ENCODE data around the gene SLAIN2.
"Not testable (repeated sequence)": the region's sequence is repeated elsewhere in the genome, so short reads cannot be mapped to it uniquely, and the experiment has no call there.

SLAIN2 gene

DNA sequence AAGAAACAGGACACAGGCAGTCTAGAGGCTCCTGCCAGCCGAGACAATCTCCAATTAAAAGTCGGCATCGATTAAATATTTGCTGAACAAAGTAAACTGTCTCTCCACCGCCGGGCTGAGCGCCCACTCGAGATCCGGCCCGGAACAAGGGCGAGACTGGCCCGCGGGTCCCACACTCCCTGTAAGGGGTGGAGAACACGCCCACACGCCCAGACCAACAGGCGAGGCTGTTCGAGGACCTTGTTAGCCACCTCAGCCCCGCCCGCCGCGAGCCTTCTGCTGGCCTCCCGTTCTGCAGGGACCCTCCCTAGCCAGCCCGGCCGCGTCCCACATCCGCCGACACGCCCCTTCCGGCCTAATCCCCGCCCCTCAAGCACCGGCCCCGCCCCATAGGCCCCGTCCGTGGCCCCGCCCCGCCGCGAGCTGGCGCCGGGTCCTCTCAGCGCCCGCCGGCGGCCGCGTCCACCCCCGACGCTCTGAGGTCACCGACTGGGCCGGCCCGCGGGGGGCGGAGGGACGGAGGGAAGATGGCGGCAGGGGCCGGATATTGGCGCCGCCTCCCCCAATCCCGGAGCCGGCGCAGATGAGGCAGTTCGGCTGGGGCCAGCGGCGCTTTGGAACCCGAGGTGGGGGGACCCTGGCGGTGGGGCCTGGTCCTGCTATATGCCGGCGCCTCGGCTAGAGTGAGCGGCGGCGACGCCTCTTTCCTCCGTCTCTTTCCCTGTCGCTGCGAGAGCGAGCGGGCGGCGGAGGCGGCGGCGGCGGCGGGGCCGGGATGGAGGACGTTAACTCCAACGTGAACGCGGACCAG lies at the start of gene SLAIN2:
Gene SLAIN2, plus strand, starts transcription at position 565 of the 811 bp plus-strand sequence. Its CDS starts 211 bp downstream, at position 776.
- DNase-seq, result peak; percentile 95 to 99

GRCh38 chr4:48292218-48292790 lies 49.0 kb upstream of the SLAIN2 start:
- not testable (repeated sequence) for DNase-seq

DNA sequence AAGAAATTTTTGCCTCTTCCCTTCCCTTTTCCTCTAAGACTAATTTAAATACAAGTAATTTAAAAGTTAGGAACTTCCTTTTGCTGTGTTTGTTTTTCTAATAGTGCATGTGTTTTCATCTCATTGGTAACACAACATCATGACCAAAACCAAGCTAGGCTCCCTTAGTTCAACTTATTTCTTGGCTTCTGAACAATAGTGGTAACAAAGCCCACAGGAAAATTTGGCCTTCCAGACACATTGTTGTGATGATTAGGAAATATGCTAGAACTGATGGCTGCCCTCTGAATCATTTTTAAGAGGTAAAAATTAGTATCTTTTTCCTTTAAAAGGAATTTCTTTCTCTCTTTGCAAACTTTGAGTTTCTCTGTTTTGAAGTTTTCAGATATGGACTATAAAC lies 46.2 kb upstream of the SLAIN2 start:
- DNase-seq, result no peak

DNA sequence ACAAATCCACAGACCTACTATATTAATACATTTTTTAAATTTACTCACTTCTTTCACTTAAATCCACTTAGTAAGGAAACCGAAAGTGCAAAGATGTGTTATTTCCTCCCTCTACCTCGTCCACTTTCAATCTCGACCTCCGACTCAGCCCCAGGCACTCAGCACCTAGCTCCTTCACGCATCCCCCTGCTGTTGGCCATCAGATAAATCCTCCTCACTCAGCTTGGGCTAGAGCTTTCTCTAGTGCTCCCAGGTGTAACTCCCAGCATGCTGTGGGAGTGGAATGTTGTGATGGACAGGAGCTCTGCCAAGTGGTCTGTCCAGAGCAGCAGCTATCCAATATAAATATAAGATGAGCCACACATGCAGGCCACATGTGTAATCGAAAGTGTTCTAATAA lies 45.0 kb upstream of the SLAIN2 start:
- DNase-seq, result peak in 1 of 2 donors; percentile 27

DNA sequence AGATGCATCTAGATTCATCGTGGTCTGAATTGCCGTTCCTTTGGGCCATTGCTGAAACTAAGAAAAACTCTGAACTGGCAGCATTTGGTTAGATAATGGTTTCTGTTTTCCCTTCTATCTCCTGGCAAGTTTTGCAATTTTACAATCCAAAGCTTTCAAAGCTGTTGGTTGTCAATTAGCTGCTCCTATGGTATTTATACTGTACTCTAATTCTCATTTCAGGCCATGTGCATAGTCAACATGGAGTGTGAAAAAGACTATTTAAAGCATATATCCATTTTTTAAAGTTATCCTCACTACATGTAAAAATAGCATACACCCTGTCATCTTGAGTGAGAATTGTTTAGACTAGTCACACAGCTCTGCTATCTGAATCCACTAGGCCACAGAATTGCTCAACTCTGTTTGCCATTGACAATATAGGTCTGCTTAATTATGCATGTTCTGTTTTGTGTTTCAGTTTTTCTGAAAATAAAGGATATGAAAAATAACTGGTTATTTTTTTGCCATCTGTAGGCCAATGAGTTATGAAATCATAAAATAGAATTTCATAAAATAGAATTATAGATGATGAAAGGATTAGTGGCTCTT lies 44.0 kb upstream of the SLAIN2 start:
- DNase-seq, result no peak

DNA sequence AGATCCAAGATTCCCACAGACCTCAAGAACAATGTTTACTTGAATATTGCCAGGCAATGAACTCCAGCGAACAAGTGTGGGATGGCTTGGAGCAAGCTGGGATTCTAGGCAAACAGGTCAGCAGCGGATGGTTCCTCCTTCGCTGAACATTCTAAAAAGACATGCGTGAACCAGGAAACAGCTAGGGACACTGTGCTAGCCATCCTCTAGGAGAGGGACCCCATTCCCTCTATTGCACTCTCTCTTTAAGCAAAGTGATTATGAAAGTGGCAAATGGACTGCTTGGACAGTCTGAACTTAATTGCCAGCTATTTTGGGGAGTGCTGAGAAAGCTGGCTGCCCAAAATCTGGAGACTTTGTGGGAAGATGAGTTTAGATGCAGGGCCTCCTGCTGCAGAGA lies 41.8 kb upstream of the SLAIN2 start:
- no peak for DNase-seq

DNA sequence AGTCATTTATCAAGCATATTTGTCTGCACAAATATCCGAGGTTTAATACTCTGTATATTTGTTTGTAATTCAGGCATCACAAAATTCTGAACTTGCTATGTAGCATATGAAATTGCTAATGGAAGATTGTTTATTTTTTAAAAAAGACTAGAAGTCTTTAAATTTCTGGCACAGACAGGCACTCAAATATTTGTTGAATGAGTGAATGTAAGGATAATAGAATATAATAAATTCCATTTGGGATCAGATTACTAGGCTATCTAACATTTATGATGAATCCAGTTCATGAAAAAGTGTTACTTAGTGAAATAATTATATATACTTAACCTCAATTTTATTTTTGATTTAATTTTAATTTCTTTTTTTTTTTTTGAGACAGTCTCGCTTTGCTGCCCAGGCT lies 41.3 kb upstream of the SLAIN2 start:
- no peak for DNase-seq

DNA sequence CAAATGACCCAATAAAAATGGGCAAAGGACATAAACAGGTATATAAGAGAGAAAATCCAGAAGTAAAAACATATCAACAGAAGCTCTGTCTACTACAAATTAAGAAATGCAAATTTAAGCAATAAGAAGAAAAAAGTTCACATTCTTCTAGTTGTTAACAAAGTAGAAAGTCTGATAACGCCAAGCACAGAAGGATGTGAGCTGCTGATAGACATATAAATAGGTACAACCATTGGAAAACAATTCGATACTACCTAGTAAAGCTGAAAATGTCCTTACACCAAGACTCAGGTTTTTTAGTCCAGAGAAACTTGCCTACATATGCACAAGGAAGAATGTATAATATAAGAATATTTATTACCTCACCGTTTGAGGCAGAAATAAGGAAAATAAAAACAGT lies 35.8 kb upstream of the SLAIN2 start:
- DNase-seq, result no peak

- no peak for DNase-seq
These were observed 33.8 kb upstream of the SLAIN2 start for GRCh38 chr4:48307528-48307927.

GRCh38 chr4:48308901-48309300 lies 32.4 kb upstream of the SLAIN2 start:
- no peak for DNase-seq

DNA sequence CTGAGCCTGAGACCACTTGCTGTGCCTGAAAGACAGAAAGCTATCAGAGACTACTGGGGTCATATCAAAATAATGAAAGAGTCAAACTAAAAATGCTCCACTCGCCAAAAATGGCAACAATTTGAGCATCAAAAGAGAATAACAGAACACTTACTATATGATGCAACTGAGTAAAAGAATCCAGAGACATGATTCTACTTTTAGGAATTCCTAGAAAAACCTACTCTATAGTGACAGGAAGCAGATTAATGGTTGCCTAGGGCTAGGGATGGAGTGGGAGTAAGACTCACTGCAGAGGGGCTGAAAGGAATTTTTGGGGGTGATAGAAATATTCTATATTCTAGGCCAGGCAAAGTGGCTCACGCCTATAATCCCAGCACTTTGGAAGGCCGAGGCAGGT lies 29.4 kb upstream of the SLAIN2 start:
- no peak for DNase-seq

DNA sequence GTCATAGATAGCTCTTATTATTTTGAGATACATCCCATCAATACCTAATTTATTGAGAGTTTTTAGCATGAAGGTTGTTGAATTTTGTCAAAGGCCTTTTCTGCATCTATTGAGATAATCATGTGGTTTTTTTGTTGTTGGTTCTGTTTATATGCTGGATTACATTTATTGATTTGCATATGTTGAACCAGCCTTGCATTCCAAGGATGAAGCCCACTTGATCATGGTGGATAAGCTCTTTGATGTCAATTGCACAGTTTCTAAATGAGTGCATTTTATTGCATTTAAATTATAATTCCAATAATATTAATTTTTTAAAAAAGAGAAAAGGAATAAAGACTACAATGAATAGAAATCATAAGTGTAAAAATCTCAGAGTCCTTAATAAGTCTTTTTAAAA lies 26.6 kb upstream of the SLAIN2 start:
- not testable (repeated sequence) for DNase-seq

DNA sequence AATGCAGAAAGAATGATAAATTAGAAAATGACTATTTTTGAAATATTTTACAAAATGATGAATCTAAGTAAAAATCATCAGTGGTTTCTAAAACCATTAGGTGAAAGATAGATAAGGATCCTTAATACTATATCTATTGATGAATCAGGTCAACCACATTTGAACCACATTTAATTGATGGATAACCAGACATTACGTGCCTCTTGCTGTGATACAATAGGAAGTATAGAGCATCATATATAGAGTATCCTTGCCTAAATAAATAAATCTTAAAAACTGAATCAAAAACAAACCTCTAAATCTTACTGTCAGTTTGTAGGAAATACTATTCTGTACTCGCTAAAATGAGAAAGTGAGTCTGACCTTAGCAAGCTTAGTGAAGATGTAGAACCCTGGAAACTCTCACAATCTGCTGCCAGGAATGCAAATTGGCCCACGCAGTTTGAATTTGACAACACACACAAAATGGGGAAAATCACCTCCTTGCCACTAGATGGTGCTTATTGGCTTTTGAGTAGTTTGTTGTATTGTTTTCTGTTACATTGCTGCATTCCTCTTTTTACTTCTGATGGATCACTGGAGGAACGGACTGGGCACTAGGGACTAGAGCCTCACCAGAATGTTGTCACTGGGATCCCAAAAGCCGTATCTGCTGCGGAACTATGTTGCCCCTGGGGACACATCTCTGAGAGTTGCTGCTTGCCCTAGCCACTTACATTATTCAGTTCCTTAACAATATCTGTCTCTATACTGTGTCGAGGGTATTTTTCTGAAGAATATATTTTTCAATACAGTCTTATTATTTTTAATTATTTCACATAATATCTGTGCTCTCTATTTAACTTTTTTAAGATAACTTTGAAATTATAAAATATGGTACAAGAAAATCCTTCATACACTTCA lies 25.4 kb upstream of the SLAIN2 start:
- peak; percentile 9 to 57 for DNase-seq

DNA sequence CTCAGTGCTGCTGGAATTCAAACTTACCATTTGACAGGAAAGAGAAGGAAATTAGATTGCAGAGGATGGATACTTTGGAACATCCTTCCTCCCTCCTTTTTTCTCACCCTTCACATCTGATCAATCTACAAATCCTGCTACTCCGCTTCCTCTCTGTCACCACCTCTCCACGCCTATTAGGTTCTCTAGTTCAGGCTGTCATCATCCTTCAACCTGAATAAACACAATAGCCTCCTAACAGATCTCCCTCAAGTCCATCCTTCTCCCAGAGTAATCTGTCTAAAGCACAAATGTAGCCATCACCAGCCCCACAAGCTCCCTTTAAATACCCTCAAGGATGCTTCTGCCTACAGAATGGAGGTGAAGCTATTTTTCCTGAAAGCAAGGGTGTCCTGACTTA lies 20.0 kb upstream of the SLAIN2 start:
- no peak for DNase-seq

- no peak for DNase-seq
These were observed 19.3 kb upstream of the SLAIN2 start for GRCh38 chr4:48322063-48322462.

- no peak for DNase-seq
These were observed 17.0 kb upstream of the SLAIN2 start for GRCh38 chr4:48324281-48324680.

DNA sequence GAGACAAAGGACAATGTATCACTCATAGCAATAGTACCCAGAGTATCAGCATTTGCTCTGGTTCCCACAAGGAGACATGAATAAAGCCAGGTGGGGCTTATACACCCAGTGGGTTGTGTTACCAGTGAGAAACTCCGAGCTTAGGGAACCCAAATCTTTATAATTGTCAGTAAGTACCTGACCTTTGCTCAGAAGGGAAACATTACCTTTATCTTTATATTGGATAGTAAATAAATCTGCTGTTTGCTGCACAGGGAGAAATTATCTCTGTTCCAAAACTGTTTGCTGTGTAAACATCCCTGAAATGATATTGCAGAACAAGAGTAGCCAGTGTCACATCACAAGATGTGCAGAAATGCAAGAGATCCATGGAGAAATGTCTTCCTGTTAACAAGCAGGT lies 12.1 kb upstream of the SLAIN2 start:
- no peak for DNase-seq

- DNase-seq, result no peak
These were observed 11.4 kb upstream of the SLAIN2 start for GRCh38 chr4:48329976-48330375.

GRCh38 chr4:48331577-48332330 lies 9.6 kb upstream of the SLAIN2 start:
- no peak for DNase-seq

GRCh38 chr4:48332661-48333060 lies 8.7 kb upstream of the SLAIN2 start:
- DNase-seq, result no peak

DNA sequence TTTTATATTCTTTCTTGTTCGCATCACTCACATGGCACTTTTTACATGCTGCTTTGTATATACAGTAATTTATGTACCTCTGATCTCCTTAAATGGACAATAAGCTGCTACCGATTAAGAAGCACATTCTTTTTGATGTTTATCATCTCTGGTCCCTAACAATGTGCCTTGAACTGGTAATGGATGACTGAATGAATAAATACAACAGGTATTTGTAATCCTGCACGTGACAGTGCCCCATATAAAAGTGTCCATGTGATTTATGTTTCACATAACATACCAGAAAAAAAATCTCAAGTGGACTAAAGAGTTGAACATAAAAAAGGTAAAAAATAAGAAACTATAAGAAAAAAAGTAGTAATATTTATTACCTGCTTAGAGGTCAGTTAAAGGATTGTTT lies 7.7 kb upstream of the SLAIN2 start:
- DNase-seq, result no peak

GRCh38 chr4:48334236-48334635 lies 7.1 kb upstream of the SLAIN2 start:
- DNase-seq, result no peak

Data from CD4-positive, alpha-beta T cell treated with Interferon alpha-2 for 1 hour (primary cell).